HG02885 (cell line): ENCODE measurements around the gene GLI3.

Experiments used
- ATAC-seq: cut with Tn5 transposase; IDR thresholded peaks from one replicate; pipeline ENCODE4 v1.9.1; 2021; ENCODE audit warnings: mild to moderate bottlenecking; ENCODE audit not compliant: unreplicated experiment, poor library complexity

The GLI3 gene

GRCh38 chr7:42110333-42110732 is 126.7 kb downstream of the GLI3 start:
- no peak for ATAC-seq

DNA sequence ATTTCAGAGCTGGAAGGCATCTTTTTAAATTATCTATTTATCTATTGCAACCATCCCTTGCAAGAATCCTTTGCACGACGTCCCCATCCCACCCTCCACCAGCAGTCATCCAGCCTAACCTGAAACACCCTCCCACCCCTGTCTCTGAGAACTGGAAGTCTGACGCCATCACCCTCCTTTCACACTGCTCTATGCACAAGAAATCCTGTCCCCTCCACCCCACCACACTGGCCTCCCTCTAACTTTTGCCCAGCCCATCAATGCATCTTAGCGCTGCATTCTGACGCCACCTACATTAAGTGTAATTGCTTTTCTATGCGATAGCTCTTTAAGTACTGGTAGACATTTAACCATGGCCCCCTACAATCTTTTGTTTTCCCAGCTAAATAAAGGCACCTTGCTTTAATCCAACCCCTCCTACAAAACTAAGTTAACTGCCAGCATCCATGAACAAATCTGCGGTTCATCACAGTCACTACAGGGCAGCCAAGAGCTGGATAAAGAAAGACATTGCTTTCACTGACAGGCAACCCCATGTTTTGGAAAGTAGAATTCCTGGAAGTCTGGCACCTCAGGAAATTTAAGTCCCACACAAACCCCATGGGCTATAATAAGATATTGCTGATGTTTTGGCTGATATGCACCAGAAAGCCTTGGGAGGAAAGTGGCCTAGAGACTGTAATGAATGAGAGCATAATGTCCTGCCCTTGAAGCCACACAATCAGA is 128.0 kb downstream of the GLI3 start:
- no peak for ATAC-seq

DNA sequence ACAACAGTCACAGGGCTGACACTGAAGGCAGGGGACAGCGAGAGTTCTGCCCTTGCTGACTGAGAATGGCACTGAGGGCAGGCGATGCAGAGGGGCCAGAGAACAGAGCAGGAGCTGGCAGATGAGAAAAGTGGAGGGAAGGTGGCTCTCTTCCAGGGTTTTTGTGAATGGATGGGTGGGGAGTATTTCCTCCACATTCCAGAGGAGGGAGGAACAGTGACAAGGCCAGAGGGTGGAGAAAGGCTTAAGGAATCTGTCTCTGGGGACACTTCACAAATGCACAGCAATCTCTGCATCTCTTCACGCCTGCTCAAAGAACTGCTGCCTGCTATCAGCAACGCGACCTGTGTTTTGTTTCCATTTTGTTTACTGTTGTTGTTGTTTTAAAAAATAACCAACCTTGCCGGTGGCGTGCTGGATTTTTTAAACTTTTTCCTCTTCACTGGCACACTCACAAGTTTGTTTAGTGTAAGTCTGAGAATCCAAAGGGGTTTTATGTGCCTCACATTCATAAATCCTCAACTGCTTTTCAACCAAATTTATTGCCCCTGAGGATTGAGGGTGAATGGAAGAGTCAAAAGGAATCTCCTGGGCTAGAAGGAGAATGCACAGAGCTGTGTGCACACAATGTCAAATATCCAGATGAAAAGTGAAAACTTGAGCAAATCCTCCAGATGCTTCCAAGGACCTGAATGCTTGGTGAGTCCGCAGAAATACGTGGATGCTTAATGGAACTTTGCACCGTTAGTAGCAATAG is 129.3 kb downstream of the GLI3 start:
- no peak for ATAC-seq

- ATAC-seq: no peak
Observed at GRCh38 chr7:42106562-42106961, 130.4 kb downstream of the GLI3 start.

DNA sequence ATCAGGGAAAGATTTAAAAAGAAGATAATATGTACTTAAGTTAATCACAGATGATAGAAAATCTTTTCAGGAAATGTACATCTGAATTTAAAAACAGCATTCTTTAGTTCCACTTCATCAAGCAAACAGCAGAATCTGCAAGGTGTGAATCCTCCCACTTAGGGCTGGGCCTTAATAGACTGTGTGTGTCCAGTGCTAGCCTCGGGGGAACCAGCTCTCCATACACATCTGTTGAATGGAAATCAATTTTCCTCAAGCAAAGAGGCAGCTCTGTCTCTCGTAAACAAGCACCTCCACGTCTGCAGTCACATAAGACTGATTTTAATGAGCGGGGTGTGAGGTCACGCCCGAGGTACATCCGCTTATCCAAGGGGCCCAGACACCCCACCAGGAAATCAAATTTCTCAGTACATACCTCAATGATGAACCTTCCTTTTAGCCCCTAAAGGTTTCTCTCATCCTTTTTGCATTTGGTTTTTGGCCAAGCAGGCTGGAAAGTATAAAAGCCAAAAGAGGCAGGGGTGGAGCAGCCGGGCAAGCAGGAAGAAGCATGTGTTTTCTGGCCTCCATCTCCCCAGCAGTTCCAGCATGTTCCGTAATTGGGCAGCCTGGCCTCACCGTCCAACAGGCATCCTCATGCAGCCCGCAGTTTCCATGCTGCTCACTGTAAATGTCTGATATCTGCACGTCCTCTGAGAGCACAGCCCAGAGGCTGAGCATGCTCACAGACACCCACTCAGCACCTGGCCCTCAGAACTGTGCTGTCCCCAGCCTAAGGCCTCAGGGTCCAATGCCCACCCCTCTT is 131.3 kb downstream of the GLI3 start:
- no peak for ATAC-seq

- ATAC-seq: no peak
Observed at GRCh38 chr7:42104694-42105093, 132.3 kb downstream of the GLI3 start.

- ATAC-seq: no peak
Observed at GRCh38 chr7:42104231-42104630, 132.8 kb downstream of the GLI3 start.

DNA sequence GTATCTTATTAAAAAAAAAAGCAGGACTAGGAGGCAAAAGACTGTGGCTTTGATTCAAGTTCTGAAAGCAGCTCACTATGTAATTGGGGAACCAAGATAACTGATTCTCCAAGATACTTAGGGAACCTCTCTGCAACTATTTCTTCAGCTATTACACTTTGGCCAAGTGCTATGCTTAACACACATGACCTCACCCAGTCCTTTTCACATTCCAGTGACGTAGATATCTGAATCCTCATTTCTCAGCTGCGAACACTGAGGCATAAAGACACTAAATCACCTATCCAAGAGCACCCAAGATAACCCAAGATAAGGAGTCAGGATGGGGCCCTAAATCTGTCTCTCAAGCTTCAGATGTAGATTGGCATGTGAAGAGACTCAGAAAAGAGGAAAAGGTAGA is 133.6 kb downstream of the GLI3 start:
- ATAC-seq: no peak

GRCh38 chr7:42103020-42103419 is 134.0 kb downstream of the GLI3 start:
- no peak for ATAC-seq

- no peak for ATAC-seq
Observed at GRCh38 chr7:42102301-42102700, 134.7 kb downstream of the GLI3 start.

GRCh38 chr7:42100156-42100508 is 136.9 kb downstream of the GLI3 start:
- ATAC-seq: no peak

GRCh38 chr7:42099470-42100155 is 137.4 kb downstream of the GLI3 start:
- ATAC-seq: no peak

- ATAC-seq: no peak
Observed at GRCh38 chr7:42099066-42099465, 137.9 kb downstream of the GLI3 start.

DNA sequence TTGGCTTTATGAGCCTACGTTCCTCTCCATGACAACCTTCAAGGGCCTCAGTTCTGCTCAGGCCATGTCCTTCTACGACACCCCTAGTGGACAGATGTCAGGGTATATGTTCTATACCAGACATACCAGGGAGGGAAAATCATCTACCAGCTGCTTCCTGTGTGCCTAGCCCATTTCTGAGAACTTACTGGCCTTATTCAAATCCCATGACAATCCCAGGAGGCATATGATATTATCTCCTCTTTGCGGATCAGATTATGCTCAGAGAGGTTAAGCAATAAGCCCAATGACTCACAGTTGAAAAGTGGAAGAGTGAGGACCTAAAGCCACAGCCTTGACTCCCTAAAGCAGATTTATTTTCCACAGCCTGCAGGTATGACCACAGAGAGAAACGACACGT is 139.3 kb downstream of the GLI3 start:
- ATAC-seq: no peak

- no peak for ATAC-seq
Observed at GRCh38 chr7:42096681-42097561, 140.1 kb downstream of the GLI3 start.

DNA sequence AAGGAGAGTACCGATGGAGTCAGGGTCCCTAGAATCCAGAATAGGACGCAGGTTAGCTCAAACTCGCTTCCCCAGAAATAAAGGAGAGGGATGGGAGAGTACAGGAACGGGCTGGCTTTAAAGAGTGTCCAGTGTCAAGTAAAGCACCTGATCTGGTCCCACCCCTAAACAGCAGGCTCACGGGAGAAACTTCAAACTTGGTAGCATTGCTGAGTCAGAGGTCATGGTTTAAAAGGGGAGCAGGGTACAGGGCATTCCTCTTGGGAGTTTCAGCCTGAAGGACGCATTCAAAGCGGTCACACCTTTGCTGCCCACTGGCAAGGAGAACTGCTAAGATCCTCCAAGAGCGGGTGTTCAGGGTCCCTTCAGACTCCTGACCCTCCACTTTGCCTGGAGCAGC is 140.7 kb downstream of the GLI3 start:
- ATAC-seq: no peak

- ATAC-seq: no peak
Observed at GRCh38 chr7:42095791-42096190, 141.2 kb downstream of the GLI3 start.

DNA sequence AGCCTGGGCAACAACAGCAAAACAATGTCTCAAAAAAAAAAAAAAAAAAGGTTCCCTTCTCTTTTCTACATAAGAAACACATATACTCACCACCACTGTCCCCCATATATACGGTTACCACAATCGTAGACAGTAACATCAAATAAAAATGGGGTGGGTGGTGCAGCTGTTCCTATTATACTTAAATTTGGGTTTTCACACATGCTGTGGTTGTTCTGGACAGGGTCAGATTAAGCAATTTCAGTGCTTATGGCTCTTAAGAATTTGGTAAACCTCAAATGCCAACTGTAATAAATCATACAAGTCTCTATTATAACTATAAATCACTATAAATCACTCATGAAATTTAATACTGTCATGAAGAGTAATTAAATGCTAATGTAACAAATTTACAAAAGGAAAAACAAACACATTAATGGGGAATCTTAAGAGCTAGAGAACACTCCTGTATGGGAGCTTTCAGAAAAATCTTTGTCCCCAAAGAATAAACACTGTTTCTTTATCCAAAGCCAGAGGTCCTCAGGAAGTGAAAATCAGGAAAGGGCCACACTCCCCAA is 143.6 kb downstream of the GLI3 start:
- no peak for ATAC-seq
